HG03342 (cell line): ENCODE measurements around the gene CIDEB.
A peak's percentile ranks its signal among the peaks of the same experiment; 100 is the strongest.

Experiments
- ATAC-seq: cut with Tn5 transposase; IDR thresholded peaks from one replicate; pipeline ENCODE4 v1.9.1; 2021; ENCODE audit warnings: mild to moderate bottlenecking, moderate library complexity; ENCODE audit not compliant: unreplicated experiment

CIDEB gene

GRCh38 chr14:24271134-24271833 lies 36.5 kb downstream of the CIDEB start, which contains the start of gene RABGGTA:
RABGGTA (minus strand) TSS chr14:24271597; CDS start chr14:24271115, 482 bp downstream.
- peak; percentile 83 for ATAC-seq

- ATAC-seq: no peak
Observed at GRCh38 chr14:24270537-24271133, 37.1 kb downstream of the CIDEB start.

- no peak for ATAC-seq
Observed at GRCh38 chr14:24269910-24270536, 37.8 kb downstream of the CIDEB start.

GRCh38 chr14:24269368-24269767 lies 38.4 kb downstream of the CIDEB start:
- ATAC-seq: no peak

- no peak for ATAC-seq
Observed at GRCh38 chr14:24268225-24268624, 39.6 kb downstream of the CIDEB start.

GRCh38 chr14:24267516-24267915 lies 40.3 kb downstream of the CIDEB start:
- ATAC-seq: no peak

- ATAC-seq: no peak
Observed at GRCh38 chr14:24266344-24267244, 41.2 kb downstream of the CIDEB start.

GRCh38 chr14:24264298-24264697 lies 43.5 kb downstream of the CIDEB start:
- ATAC-seq: no peak

GRCh38 chr14:24263848-24264247 lies 43.9 kb downstream of the CIDEB start:
- no peak for ATAC-seq

- no peak for ATAC-seq
Observed at GRCh38 chr14:24262821-24263733, 44.7 kb downstream of the CIDEB start, which contains the start of gene TGM1. TGM1 (minus strand) TSS chr14:24263177; CDS start chr14:24262352, 825 bp downstream.

- no peak for ATAC-seq
Observed at GRCh38 chr14:24261969-24262327, 45.8 kb downstream of the CIDEB start.

GRCh38 chr14:24261256-24261968 lies 46.4 kb downstream of the CIDEB start:
- ATAC-seq: no peak

GRCh38 chr14:24260780-24261157 lies 47.0 kb downstream of the CIDEB start:
- no peak for ATAC-seq

GRCh38 chr14:24260026-24260779 lies 47.6 kb downstream of the CIDEB start:
- ATAC-seq: no peak

GRCh38 chr14:24259282-24260025 lies 48.3 kb downstream of the CIDEB start:
- no peak for ATAC-seq

- no peak for ATAC-seq
Observed at GRCh38 chr14:24258548-24259265, 49.1 kb downstream of the CIDEB start.

GRCh38 chr14:24258119-24258518 lies 49.7 kb downstream of the CIDEB start:
- no peak for ATAC-seq
